ENCODE results near the gene GASK1A.

GASK1A gene

DNA sequence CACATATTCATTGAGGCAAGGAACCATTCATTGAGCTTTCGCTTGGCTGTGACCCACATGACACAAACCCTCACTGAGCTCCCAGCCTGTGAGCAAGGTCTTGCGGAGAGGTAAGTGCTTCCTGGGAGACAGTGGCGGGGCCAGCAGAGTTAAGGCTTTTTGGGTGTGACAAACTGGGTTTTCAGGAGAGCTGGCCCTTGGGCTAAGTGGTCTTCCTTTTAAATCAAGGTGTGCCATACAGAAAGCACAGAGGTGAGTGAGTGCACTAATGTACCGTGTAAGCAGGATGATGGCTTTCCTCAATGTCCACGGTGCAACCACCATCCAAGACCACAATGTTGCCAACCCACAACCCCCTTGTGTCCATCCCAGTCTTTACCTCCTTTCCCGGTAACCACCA, 98.2 kb downstream of the GASK1A start:
- TF ChIP-seq, protein P1, sequence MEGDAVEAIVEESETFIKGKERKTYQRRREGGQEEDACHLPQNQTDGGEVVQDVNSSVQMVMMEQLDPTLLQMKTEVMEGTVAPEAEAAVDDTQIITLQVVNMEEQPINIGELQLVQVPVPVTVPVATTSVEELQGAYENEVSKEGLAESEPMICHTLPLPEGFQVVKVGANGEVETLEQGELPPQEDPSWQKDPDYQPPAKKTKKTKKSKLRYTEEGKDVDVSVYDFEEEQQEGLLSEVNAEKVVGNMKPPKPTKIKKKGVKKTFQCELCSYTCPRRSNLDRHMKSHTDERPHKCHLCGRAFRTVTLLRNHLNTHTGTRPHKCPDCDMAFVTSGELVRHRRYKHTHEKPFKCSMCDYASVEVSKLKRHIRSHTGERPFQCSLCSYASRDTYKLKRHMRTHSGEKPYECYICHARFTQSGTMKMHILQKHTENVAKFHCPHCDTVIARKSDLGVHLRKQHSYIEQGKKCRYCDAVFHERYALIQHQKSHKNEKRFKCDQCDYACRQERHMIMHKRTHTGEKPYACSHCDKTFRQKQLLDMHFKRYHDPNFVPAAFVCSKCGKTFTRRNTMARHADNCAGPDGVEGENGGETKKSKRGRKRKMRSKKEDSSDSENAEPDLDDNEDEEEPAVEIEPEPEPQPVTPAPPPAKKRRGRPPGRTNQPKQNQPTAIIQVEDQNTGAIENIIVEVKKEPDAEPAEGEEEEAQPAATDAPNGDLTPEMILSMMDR (IDR thresholded peaks at IDR 0.05; ENCODE audit: extremely low read depth, insufficient read depth, missing control alignments): no peak
- in situ Hi-C loops (cut with MboI; ENCODE audit: low pct_unique_long_range_greater_than_20kb, low sequenced_read_pairs, unreplicated experiment): no loop called here
- DNase-seq (ENCODE audit: low spot score): no peak

DNA sequence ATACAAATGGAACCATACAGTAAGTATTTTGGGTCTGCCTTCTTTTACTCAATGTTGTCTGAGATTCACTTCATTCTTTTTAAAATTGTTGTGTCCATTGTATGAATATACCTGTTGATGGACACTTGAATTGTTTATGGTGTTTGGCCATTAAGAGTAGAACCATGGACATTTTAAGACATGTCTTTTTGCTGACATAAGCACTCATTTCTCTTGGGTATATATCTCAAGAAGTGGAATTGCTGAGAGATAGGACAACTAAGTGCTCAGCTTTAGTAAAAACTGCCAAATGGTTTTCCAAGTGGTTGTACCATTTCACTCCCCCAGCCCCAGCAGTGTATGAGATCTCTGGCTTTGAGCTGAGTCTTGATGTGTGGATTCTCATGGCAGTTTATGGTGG, 98.6 kb downstream of the GASK1A start:
- in situ Hi-C loops (cut with MboI; ENCODE audit: low pct_unique_long_range_greater_than_20kb, low sequenced_read_pairs, unreplicated experiment): no loop called here
- no peak for DNase-seq (ENCODE audit: low spot score)
- TF ChIP-seq, protein P1 (IDR thresholded peaks at IDR 0.05; ENCODE audit: extremely low read depth, insufficient read depth, missing control alignments): no peak

DNA sequence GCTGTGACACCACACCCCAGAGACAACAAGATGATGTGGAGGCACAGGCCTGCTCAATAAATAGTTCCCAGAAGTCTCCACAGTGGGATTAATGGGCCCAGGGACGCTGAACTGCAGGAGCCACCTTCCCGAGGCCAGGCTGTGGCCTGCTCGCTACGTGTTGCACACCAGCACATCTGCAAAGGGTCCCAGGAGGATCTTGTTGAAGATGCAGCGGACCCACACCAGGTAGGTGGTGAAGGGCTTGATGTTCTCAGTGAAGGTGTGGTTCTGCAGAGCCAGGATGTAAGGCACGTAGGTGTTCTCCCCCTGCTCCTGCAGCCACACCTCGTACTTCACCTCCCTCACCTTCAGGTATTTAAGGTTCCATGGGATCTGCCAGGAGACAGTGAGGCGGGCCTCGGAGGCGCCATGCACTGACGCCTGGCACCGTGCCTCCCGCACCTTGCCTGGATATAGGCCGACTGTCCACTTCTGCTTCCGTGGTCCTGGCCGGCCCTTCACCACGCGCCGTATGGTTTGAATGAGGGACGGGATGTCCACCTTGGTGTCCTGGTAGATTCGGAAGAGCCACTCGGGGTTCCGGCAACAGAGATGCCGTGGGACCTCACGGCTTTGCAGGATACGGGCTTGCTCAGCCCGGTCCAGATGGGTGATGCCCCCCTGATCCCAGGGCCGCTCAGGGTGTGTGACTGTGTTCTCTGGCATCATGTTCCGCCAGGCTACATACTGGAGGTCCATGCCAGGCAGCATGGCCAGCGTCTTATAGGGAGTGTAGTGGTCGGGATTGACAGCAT, 100.6 kb downstream of the GASK1A start:
- TF ChIP-seq, protein P1 (IDR thresholded peaks at IDR 0.05; ENCODE audit: extremely low read depth, insufficient read depth, missing control alignments): no peak
- DNase-seq (ENCODE audit: low spot score): no peak
- in situ Hi-C loops (cut with MboI; ENCODE audit: low pct_unique_long_range_greater_than_20kb, low sequenced_read_pairs, unreplicated experiment): no loop called here

DNA sequence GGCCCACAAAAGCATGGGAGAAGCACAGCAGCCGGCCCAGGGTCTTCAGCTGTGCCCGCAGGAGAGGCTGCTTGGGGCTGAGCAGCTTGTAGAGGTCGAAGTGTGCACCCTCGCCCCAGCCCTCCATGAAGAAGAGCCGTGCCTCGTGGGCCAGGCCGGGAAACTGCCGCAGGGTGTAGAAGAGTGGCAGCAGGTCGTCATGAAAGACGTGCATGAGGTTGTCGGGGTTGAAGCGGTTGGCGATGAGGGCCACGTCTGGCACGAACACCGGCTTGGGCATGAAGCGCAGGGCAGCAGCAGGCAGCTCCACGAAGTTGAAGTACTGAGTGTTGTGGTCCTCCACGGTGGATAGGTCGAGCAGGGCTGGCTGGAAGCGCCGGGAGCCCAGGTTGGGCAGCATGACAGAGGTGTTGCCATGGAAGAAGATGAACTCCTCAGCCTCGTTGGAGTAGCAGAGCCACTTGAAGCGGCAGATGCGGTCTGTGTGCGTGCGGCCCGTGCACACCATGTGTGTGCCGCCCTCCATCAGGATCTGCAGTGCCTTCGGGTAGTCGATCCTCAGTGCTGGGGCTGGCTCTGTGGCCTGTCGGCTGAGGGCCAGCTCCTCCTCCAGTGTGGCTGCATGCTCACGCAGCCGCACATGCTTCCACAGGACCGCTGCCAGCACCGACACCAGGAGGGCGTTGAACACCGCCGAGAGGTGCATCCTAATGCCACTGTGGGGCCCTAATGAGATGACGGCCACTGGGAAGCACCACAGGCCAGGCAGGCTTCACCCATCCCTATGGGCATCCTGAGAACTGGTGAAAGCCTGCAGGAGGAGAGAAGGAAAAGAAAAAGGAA, 101.8 kb downstream of the GASK1A start:
- TF ChIP-seq, protein P1 (IDR thresholded peaks at IDR 0.05; ENCODE audit: extremely low read depth, insufficient read depth, missing control alignments): no peak
- no peak for DNase-seq (ENCODE audit: low spot score)
- in situ Hi-C loops (cut with MboI; ENCODE audit: low pct_unique_long_range_greater_than_20kb, low sequenced_read_pairs, unreplicated experiment): no loop called here

DNA sequence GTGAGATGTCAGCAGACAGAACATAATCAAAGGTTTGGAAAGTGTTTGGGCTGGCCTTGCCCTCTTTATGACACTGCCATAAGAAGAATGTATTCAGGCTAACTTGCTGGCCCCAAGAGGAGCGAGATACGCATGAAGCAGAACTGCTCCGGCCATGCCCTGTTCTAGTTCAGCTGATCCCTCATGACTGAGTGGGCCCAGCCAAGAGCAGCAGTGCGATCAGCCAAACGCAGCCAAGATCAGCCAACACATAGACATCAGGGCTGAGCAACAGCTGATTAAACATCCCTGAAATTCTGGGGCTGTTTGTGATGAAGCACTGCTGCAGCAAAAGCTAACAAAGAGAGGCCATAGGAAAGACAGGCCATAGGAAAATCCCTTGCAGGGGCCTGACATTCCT, 102.7 kb downstream of the GASK1A start:
- TF ChIP-seq, protein P1 (IDR thresholded peaks at IDR 0.05; ENCODE audit: extremely low read depth, insufficient read depth, missing control alignments): no peak
- in situ Hi-C loops (cut with MboI; ENCODE audit: low pct_unique_long_range_greater_than_20kb, low sequenced_read_pairs, unreplicated experiment): no loop called here

DNA sequence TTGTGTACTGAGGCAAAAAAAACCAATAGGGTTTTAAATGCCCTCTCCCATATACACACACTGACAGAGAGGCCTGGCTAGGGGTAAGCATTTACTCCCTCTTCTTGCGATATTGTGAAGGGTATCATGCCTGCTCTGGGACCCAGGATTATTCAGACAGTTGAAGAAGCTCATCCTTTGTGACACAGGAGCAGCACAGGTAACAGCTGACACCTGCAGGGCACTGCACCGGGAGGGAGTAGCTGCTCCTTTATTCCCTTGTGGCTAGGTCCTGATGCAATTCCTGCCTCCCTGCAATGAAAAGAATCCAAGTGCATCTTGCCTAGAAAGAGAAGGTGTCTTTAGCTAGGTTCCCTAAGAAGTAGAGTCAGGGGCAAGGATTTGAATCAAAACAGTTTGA, 103.3 kb downstream of the GASK1A start:
- no peak for DNase-seq (ENCODE audit: low spot score)
- TF ChIP-seq, protein P1 (IDR thresholded peaks at IDR 0.05; ENCODE audit: extremely low read depth, insufficient read depth, missing control alignments): no peak
- in situ Hi-C loops (cut with MboI; ENCODE audit: low pct_unique_long_range_greater_than_20kb, low sequenced_read_pairs, unreplicated experiment): no loop called here

More for the DNA sequence above, 102.7 kb downstream of the GASK1A start:
- no peak for DNase-seq (ENCODE audit: low spot score)

All from GM13977 (cell line).